Effector CD8-positive, alpha-beta T cell (primary cell): ENCODE results near the gene SGO2.

Experiments used
- DNase-seq: peaks from one replicate; lab custom pipeline; 2025; lab: John Stamatoyannopoulos, UW
- total RNA-seq, 4 experiments: gene quantifications; one replicate each; lab custom pipeline; 2026; lab: John Stamatoyannopoulos, UW

SGO2 gene, protein sequence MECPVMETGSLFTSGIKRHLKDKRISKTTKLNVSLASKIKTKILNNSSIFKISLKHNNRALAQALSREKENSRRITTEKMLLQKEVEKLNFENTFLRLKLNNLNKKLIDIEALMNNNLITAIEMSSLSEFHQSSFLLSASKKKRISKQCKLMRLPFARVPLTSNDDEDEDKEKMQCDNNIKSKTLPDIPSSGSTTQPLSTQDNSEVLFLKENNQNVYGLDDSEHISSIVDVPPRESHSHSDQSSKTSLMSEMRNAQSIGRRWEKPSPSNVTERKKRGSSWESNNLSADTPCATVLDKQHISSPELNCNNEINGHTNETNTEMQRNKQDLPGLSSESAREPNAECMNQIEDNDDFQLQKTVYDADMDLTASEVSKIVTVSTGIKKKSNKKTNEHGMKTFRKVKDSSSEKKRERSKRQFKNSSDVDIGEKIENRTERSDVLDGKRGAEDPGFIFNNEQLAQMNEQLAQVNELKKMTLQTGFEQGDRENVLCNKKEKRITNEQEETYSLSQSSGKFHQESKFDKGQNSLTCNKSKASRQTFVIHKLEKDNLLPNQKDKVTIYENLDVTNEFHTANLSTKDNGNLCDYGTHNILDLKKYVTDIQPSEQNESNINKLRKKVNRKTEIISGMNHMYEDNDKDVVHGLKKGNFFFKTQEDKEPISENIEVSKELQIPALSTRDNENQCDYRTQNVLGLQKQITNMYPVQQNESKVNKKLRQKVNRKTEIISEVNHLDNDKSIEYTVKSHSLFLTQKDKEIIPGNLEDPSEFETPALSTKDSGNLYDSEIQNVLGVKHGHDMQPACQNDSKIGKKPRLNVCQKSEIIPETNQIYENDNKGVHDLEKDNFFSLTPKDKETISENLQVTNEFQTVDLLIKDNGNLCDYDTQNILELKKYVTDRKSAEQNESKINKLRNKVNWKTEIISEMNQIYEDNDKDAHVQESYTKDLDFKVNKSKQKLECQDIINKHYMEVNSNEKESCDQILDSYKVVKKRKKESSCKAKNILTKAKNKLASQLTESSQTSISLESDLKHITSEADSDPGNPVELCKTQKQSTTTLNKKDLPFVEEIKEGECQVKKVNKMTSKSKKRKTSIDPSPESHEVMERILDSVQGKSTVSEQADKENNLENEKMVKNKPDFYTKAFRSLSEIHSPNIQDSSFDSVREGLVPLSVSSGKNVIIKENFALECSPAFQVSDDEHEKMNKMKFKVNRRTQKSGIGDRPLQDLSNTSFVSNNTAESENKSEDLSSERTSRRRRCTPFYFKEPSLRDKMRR
- 5.6 to 10.2 (median 8.7) reads per million in 4 experiments for total RNA-seq

GRCh38 chr2:200525882-200526651 is at the start of gene SGO2:
TSS of gene SGO2 (plus strand) at chr2:200526207. CDS start at chr2:200532976, 6,769 bp downstream.
- peak; percentile 91 for DNase-seq

DNA sequence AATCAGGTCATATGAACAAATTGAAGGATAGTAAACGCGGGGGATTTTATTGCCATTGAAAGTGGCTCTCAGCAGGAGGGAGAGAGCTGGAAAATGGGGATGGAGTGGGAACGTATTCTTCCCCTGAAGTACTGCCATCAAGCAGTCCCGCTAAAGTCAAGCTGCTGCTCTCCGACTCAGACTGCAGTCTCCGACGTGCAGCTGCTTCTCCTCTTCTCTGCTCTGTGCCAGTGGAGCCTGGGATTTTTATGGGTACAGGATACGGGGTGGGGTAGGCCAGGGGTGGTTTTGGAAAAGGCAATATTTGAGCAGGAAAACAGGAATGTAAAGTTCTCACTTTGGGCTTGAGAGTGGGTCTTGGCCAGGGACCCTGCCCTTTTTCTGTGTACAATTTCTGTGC is 49.2 kb upstream of the SGO2 start:
- no peak for DNase-seq

- DNase-seq: no peak
These were observed 48.3 kb upstream of the SGO2 start for GRCh38 chr2:200477667-200478131.

GRCh38 chr2:200479692-200480265 is 46.2 kb upstream of the SGO2 start:
- no peak for DNase-seq

- DNase-seq: no peak
These were observed 43.8 kb upstream of the SGO2 start for GRCh38 chr2:200482194-200482593.

DNA sequence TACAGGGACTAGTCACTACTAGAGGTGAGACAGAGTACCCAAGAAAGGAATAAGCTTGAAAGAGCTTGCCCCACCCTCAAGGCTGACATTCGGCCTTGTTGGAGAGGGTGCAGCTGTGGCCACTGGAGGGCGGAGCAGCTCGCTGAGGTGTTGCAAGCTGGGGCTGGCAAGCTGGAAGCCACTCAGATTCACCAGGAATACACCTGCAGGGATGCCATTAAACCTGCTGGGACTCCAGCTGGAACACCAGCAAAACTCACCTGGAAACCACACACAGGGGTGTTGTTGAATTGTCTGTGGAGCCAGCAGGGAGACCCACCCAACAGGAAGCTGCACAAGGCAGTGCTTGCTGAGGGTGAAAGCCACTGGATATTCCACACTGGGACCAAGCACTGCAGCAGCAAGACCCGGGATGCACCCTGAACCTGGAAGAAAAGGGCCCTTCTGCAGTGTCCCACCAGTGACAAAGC is 42.2 kb upstream of the SGO2 start:
- DNase-seq: no peak

- DNase-seq: no peak
These were observed 41.1 kb upstream of the SGO2 start for GRCh38 chr2:200484934-200485333.

DNA sequence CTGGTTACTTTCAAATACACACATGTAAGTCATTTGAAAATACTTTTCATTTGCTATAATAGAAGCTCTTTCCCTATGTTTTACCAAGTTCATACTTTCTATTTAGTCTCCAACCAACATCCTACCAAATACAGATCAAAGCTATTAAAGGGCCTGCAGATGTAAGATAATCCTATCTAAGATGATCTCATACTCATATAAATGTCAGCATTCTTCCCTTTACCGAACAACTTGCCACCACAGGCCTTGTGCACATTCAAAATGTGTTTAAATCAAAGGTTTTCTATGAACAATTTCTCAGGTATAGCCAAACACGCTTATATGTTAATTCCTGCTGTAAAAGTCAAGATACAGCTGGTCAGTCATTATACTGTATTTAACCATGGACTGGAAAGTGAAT is 39.5 kb upstream of the SGO2 start:
- DNase-seq: no peak

- DNase-seq: no peak
These were observed 37.8 kb upstream of the SGO2 start for GRCh38 chr2:200488169-200488568.

DNA sequence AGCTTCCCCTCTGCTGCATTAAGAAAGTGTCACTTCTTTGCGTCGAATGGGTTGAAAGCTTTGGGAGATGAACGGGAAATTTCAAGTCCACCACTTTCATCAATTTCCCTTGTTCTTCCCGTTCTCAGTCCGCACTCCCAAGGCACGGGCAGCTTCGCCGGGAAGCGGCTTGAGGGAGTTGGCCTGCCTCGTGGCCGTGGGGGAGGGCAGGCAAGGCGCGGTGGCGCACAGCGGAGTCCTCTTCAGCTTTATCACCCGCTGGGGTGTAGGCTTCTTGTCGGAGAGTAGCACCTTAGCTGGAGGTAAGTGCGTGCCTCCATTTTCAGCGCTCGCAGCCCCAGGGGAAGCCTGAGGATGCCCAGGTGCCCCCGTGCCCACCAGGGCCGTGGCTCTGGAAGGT is 36.0 kb upstream of the SGO2 start:
- no peak for DNase-seq

DNA sequence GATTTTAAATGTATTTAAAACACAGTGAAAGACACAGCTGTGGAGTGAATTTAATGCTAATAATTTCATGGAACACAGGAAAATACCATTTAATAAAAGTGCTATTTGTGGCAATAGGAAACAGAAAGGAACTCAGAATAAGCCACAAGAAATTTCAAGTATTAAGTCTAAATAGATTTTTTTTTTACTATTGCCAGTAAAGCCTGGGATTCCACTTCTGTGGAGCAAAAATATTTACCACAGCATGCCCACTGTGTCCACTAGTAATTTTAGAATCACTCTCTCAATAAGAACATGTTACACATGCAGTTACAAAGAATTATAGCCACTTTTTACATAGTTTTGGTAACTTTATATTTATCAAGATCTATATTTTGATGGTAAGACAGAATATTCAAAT is 33.4 kb upstream of the SGO2 start:
- DNase-seq: no peak

GRCh38 chr2:200494048-200494447 is 32.0 kb upstream of the SGO2 start:
- no peak for DNase-seq

GRCh38 chr2:200496696-200497095 is 29.3 kb upstream of the SGO2 start:
- DNase-seq: no peak

DNA sequence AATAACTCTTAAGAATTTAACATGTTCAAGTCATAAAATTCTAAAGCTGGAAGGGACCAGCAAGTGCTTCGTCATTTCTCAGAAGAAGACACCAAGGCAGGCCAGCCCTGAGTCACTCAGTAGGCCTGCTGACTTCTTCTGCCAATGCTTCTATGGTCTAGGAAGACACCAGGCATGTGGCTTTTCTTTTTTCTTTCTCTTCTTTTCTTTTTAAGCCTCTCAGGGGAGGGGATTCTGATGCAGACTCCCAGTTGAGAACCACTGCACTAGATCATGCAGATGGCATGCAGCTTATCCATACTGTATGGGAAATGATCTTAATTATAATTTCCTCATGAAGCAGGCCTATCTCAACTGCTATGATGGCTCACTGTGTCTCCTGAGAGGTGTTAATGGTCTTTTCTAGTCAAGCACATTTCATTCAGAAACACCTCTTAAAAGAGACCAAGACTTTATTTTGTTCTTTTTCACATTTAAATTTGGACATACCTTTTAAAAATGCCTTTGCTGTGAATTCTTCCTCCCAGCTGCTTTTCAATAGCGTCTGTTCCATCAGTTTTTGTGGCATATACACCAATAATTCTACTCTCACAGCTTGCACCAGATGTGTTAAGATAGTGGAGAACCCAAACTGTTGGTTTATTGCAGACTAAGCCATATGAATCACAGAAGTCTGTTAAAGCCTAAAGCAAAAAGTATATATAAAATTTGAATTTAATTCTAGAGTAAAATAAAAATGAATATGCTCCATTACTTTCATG is 27.4 kb upstream of the SGO2 start:
- DNase-seq: no peak

DNA sequence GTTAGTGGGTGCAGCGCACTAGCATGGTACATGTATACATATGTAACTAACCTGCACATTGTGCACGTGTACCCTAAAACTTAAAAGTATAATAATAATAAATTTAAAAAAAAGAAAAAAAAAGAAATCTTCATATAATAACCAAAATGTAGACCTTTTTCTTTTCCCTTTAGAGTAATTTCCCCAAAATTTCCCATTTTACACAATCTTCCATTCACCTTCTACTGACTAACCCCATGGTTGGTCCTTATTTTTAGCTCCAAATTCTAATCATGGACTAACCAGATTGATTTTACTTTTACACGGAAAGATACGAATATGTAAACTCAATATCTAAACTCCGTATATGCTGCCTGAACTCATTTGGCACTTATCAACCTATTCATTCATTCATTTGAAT is 23.8 kb upstream of the SGO2 start:
- DNase-seq: no peak

GRCh38 chr2:200506679-200507078 is 19.3 kb upstream of the SGO2 start:
- DNase-seq: no peak

- DNase-seq: no peak
These were observed 18.8 kb upstream of the SGO2 start for GRCh38 chr2:200507179-200507578.

GRCh38 chr2:200509235-200509611 is 16.8 kb upstream of the SGO2 start:
- no peak for DNase-seq

GRCh38 chr2:200509612-200510433 is 16.2 kb upstream of the SGO2 start, which contains the start of gene KCTD18:
TSS of gene KCTD18 (minus strand) at chr2:200510068. CDS start at chr2:200507016, 3,052 bp downstream.
- peak; percentile 80 for DNase-seq
